GM11168 (cell line): Measurements from ENCODE around the gene CTRB1.

Experiments
- in situ Hi-C: fragments of 300-500 bp; cut with MboI; formaldehyde crosslinking; loops from one replicate; pipeline ENCODE4 v1.12.0; 2022; ENCODE audit warnings: low sequenced_read_pairs; ENCODE audit not compliant: unreplicated experiment

The CTRB1 gene

DNA sequence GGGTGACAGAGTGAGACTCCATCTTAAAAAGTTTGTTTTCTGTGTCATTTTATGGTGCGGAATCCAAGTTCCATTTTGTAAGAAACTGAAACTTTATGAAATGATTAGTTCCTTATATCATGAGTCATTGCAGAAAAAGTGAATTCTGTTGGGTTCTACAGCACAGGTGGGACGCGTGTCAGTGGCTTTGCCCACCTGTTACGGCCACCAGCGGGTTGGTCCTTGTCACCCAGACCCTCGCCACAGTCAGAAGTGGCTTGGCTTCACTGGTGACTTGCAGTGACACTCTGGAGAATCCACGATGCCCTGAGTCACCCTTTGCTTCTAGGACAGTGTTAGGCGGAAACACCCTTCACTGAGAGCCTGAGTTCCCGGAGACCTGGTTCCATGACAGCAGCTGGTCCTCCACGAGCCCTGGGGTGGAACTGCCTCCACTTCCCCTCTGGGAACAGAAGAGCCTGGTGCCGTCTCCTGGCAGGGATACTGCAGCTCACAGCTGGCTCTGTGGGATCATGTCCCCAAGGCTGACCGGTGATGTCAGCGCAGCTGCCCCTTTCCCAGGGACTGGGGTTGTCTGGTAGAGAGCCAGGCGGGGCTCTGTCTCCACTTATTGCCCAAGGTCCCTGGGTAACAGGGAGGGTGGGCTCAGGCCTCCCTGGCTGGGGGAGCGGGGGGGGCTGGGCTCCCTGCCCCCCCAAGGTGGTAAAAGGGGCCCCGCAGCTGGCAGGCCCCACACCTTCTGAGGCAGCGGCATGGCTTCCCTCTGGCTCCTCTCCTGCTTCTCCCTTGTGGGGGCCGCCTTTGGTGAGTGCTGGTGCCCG lies at the start of gene CTRB1:
CTRB1 (plus strand) TSS at position 733 of the 821 bp plus-strand sequence; CDS start at position 753, 20 bp downstream.
- in situ Hi-C loops = loop anchor here (25.0 kb wide), 1 partner anchor 544 kb away; no protein-coding TSS in a partner anchor

DNA sequence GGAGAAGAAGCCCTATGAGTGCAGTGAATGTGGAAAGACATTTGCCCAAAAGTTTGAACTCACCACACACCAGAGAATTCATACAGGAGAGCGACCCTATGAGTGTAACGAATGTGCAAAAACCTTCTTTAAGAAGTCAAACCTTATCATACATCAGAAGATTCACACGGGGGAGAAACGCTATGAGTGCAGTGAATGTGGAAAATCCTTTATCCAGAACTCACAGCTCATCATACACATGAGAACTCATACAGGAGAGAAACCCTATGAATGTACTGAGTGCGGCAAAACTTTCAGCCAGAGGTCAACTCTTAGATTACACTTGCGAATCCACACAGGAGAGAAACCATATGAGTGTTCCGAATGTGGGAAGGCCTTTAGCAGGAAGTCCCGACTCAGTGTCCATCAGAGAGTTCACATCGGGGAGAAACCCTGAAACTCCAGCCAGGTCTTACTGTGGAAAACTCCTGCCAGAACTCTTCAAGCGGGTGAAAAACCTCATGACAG lies 48.8 kb upstream of the CTRB1 start:
- in situ Hi-C loops = no loop called here

DNA sequence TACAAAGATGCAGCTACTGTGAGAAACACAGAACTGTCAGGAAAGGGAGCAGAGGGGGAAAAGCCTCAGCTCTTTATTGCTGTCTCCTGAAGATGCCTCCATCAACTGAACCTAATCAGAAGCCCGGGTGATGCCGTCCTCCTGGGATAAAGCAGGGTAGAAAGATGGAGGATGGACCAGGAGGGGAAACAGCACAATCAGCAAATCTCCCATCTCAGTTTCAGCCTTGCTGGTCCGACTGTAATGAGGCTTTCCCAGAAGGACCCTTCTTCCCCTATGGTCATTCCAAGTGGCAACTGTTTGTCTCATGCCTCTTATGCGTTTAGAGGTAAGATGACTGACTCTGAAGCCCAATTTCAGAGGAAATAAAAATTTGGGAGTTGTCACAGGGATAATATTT lies 46.2 kb upstream of the CTRB1 start:
- in situ Hi-C loops = no loop called here

DNA sequence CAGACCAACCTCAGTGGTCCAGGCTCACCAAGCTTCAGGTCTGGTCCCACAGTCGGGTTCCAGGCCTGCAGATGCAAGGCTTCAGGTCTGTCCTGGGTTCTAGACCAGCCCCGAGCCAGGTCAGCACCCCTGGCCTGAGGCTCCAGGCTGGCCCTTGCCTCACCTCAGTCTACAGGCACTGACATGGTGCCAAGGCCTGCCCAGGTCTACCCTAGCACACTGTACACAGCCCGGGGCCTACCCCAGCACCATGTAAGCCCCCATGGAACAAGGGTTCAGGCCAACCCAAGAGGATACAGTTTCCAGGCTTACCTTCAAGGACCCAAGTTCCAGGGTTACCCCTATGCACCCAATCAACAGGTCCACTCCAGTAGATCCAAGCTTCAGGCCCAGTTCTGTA lies 43.7 kb upstream of the CTRB1 start:
- in situ Hi-C loops = no loop called here

DNA sequence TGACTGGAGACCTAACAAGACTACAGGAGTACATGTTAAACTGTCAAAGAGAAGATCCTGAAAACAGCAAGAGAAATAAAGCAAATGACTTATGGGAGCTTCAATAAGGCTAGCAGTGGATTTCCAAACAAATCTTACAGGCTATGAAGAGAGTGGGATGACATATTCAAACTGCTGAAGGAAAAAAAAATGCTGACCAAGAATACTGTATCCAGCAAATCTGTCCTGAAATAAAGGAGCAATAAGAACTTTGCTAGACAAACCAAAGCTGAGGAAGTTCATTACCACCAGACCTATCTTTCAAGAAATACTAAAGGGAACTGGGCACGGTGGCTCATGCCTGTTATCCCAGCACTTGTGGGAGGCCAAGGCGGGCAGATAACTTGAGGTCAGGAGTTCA lies 41.9 kb upstream of the CTRB1 start:
- in situ Hi-C loops = no loop called here

DNA sequence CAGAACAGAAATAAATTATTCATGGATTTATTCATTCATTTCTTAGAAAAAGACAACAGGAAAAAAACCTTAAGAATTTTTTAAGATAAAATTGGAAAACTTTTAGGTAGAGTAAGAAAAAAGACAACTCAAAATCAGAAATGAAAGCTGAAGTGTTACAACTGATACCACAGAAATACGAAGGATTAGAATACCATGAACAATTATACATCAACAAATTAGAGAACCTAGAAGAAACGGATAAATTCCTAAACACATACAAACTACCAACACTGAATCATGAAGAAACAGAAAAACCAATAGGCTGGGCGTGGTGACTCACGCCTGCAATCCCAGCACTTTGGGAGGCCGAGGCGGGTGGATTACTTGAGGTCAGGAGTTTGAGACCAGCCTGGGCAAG lies 39.6 kb upstream of the CTRB1 start:
- in situ Hi-C loops = no loop called here

DNA sequence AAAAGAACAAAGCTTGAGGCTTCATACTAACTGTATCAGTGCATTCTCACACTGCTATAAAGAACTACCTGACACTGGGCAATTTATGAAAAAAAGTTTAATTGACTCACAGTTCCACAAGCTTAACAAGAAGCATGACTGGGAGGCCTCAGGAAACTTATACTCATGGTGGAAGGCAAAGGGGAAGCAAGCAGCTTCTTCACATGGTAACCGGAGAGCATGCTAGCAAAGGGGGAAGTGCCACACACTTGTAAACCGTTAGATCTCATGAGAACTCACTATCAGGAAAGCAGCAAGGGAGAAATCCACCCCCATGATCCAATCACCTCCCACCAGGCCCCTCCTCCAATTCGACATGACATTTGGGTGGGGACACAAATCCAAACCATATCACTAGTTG lies 37.2 kb upstream of the CTRB1 start:
- in situ Hi-C loops = no loop called here

DNA sequence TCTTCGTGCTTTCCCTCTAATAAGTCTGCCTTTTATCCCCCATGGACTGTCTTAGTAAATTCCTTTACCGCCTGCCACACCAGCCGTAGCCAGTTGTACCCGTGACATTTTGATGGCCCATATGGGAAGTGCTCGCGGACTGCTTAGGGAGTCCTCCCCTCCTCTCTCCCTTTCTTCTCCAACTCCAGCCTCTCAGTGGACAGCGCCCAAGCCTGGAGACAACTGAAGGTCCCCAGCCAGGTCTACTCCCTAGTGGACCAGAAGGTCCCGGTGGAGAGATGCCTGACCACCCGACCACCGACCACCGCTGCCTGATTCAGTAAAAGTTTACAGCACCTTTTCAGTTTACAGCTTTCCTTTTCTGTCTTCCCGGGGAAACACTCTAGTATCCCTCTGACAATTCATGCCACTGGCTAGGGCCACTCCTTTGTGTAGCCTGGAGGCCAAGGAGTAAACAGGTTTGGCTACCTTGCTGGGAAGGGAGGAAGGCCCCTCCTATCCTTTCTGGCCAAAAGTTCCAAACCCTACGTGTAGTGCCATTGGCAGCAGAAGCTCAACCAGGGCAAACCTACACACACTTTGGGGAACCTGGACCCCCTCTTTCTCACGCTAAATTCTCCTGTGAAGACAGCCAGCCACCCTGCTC lies 29.8 kb upstream of the CTRB1 start:
- in situ Hi-C loops = no loop called here

DNA sequence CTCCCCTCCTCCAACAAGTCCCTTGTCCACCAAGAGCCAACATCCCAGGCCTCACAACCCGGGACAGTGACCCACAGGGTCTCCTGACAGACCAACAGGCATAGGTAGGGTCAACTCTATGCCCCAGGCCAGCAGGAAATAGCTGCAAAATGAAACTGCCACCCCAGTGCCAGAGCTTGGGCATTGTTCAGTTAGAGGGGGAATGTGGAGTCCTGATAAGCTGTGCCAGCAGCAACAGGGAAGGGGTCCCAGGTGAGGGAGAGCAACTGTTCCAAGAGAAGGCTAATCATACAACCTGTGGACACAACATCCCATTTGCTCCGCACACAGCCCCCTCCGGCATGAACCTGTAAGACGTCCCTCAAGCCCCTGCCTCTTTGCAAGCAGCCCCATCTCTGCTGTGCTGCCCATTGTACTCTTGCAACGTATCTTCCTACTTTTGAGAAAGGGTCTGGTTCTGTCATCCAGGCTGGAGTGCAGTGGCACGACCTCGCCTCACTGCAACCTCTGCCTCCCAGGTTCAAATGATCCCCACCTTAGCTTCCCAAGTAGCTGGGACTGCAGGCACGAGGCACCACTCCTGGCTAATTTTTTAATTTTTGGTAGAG lies 29.0 kb upstream of the CTRB1 start:
- in situ Hi-C loops = no loop called here

DNA sequence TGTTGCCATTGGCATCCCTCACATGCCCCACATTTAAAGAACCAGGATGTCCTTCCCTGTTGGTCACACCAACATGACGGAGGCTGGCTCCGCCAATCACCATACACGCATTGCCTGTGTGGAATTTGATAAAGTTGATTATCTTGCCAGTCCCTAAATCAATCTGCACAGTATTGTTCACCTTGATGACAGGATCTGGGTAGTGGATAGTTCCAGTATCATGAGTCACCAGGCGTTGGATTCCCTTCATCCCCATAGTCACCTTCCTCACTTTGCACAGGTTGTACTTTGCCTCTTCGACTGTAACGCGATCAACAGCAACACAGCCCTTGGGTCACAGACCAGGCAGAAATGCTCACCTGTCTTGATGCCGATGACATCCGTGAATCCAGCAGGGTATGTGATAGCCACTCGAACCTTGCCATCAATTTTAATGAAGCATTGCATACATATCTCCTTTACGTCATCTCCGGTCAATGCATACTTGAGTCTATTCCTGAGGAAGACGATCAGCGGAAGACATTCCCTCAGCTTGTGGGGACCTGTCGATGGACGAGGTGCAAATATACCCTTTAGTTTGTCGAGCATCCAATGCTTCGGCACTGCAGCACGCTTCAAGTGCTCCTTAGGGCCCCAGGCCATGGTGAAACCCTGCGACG lies 26.1 kb upstream of the CTRB1 start:
- in situ Hi-C loops = no loop called here

DNA sequence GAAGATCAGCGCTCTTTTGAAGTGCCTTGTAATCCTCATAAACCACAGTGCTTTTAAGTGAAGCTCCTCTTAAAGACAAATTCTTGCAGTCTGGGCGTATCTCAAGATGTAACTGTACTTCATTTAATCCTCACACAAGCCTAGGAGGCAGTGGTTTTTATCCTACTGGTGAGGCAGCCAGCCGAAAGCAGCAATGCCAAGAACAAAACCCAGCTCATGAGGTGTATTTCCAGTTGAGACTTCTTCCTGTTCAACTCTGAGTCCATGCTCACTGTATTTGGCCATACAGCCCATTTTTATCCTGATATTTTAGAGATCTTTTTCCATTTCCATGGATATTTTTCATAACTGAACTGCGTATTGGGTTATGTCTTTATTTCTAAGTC lies 25.5 kb upstream of the CTRB1 start:
- in situ Hi-C loops = no loop called here

DNA sequence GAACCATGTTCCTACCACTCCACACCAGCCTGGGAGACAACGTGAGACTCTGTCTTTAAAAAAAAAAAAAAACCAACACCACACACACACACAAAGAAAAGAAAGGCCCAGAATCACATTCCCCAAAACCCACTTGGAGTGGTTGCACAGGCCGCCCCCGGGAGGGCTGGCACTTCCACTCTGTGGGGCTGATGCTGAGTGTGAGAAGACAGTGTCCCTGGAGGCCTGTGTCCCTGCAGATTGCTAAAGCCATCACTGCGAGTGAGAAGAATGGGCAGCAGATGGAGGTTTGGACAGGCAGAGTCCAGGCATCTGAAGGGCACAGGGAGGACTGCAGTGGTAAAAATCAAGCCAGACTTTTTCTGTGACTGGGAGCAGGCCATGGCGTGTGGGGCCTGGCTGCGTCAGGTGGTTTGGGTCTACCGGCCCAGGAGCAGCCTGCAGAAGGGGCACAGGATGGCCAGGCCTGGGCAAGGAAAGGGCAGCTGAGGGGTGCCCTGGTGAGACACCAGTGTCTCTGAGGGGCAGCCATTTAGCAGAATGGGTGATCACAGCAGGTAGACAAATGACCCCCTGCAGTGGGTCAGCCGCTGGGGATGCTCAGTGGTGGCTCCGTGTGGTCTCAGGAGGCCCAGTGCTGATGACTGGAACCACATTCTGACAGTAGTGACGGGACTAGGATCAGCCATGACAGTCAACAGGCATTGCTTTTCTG lies 24.9 kb upstream of the CTRB1 start:
- in situ Hi-C loops = no loop called here

DNA sequence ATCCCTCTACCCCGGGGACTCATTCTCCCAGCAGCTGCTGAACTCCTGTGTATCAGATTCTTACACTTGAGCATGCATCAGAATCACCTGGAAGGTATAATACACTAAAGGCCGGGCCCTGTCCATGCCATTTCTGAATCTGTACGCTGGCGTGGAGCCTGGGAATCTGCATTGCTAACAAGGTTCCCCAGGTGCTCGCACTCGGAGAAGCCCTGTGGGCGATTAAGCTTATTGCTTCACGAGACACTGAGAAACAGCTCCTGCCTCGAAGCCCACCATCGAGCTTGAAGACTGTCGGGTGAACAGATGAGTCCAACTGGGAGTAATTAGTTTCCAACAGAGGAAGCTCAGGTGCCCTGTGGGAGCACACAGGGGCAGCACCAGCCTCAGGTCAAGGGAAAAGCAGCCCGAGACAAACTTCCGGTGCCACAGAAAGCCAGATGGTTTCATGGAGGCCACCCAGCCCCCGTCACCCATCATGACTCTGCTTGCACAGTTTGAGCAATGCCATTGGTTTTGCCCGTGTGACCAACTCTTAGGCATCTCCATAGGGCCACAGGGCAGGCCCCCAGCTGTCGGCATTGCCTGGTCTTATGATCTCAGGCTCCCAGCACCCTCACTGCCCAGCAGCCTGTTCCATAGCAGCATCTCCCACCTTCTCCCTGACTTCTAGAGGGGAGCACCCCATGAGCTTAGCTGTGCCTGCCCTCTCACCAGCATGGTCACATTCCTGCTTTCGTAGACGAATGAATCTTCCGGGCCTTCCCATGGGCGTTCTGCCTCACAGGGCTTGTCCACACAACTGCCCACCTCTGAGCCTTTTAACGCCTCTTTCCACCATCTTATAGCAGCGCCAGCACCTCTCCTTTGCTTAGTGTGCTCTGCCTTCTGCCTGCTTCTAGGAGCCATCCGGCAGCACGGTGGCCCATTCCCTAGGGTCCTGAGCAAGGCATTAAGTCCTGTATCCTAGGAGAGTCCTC lies 22.7 kb upstream of the CTRB1 start:
- in situ Hi-C loops = no loop called here

DNA sequence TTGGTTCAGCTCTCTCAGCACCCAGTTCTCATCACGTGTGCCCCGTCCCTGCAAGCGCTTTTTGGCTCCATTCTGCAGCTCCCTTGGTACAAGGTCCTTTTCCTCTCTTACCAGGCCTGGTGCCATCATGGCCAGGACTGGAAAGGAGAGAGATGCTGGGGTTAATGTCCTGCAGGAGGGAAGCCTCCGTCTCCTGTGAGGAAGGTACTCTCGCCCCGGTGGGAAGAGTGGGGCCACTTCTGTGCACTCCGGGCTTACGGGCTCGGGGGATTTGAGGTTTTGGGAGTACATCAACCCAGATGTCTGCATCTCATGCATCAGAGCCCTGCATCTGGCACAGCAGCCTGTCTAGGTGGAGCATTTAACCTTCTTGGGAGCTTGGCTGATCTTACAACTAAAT lies 22.0 kb upstream of the CTRB1 start:
- in situ Hi-C loops = no loop called here

DNA sequence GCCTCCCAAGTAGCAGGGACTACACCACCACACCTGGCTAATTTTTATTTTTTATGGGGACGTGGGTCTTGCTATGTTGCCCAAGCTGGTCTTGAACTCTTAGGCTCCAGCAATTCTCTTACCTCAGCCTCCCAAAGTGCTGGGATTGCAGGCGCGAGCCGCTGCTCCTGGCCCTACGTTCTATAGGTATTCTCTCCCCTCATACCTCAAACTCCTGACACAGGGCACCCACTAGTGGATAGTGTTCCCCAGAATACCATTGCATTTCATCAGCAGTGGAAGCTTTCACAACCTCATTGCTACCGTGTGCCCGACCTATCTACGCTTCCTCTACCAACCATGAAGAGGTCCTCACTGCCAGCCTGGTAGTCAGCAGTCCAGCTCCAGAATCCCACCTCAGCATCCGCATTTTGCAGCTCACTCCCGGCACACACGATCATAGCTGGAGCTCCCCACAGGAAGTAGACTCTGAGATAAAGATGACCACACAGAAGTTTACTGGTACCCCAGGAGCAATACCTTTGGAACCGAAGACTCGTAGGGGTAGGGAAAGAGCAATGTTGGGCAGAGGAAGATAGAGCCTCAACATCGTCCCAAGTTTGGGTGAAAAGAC lies 21.2 kb upstream of the CTRB1 start:
- in situ Hi-C loops = no loop called here

DNA sequence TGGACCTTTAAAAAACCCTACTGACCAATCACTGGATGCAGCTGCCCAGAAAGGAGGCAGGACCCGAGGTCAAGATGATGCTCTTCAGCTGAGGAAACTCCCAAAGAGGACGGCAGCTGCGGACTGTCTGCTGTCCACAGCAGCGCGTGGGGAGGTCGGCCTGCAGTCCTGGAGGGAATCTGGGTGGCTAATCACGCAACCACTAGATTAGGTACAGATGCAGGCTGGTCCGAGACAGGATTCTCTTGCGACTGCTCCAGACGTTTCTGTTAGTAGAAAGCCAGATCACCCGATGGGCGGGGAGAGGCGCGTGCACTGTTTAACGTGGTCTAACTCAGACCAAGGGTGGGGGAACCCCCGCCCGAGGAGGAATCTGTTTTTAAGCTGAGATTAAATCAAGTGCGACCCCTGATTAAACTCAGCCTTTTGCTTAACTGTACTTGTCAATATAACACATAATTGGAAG lies 20.6 kb upstream of the CTRB1 start:
- in situ Hi-C loops = no loop called here

DNA sequence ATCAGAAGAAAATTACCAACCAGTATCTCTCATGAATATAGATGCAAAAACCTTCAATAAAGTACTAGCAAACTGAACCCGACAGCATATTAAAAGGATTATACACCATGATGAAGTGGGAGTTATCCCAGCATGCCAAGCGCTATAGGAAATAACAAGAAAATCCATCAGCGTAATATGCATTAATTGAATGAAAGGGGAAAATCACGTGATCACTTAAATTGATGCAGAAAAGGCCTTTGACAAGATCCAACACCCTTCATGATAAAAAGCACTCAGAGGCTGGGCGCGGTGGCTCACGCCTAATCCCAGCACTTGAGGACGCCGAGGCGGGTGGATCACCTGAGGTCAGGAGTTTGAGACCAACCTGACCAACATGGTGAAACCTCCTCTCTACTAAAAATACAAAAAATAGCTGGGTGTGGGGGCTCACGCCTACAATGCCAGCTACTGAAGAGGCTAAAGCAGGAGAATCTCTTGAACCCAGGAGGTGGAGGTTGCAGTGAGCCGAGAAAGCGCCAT lies 16.7 kb upstream of the CTRB1 start:
- in situ Hi-C loops = loop anchor here (5.0 to 25.0 kb wide), 2 partner anchors 185 to 560 kb away; no protein-coding TSS in a partner anchor

DNA sequence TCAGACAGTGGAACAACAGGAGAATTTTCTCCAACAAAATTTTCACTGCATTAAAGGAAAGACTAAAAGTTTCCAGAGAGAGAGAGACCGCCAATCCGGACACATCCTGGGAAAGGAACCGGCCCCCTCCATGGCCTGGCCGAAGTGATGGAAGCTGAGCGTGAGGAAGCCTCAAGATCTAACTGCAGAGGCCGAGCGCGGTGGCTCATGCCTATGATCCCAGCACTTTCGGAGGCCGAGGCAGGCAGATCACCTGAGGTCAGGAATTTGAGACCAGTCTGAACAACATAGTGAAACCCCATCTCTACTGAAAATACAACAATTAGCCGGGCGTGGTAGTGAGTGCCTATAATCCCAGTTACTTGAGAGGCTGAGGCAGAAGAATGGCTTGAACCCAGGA lies 15.7 kb upstream of the CTRB1 start:
- in situ Hi-C loops = loop anchor here (5.0 to 25.0 kb wide), 2 partner anchors 184 to 559 kb away; no protein-coding TSS in a partner anchor
